Gastrocnemius medialis (tissue), 4 donors: ENCODE data around the gene PPP2R3C. TPM values are rescaled to one million over a fixed set of nuclear protein-coding genes. Genes with fewer than 3 reads are reported as not detected.
A peak's percentile ranks its signal among the peaks of the same experiment; 100 is the strongest.
"Not testable (repeated sequence)": the region's sequence is repeated elsewhere in the genome, so short reads cannot be mapped to it uniquely, and the experiment has no call there.

Source experiments
- ATAC-seq, 2 donors: fragments of 150-250 bp; one replicate each; pipeline ENCODE4 v1.9.1; 2016
- DNase-seq, 2 donors: peaks; one replicate each; pipeline ENCODE4 v3.0.0-alpha.2; 2019
- H3K27ac ChIP-seq, 4 donors: fragments of 200-600 bp; sonication (generic); 1 replicate in 1 of 4; 2 replicates in 3 of 4; pipeline ENCODE4 v1.5.1; 2016 to 2018; ENCODE audit warnings: mild to moderate bottlenecking in 2 of 4, moderate library complexity in 1 of 4
- H3K27me3 ChIP-seq, 3 donors: fragments of 200-600 bp; sonication (generic) in 2 of 3; 1 replicate in 1 of 3; 2 replicates in 2 of 3; pipeline versions ENCODE4 v1.5.1 to v1.6.0; 2016 to 2019; ENCODE audit warnings: mild to moderate bottlenecking in 1 of 3, moderate library complexity in 1 of 3
- H3K36me3 ChIP-seq, 2 donors: fragments of 200-600 bp; sonication (generic) in 1 of 2; one replicate each; pipeline ENCODE4 v1.5.1; 2017 to 2018
- H3K4me1 ChIP-seq, 2 donors: fragments of 200-600 bp; sonication (generic) in 1 of 2; one replicate each; pipeline ENCODE4 v1.5.1; 2016 to 2017; ENCODE audit warnings: mild to moderate bottlenecking in 2 of 2
- H3K4me3 ChIP-seq, 4 donors: fragments of 200-600 bp; sonication (generic) in 3 of 4; 1 replicate in 1 of 4; 2 replicates in 3 of 4; pipeline ENCODE4 v1.5.1; 2016 to 2019; ENCODE audit warnings: mild to moderate bottlenecking in 2 of 4
- H3K9me3 ChIP-seq, 3 donors: fragments of 200-600 bp; sonication (generic) in 2 of 3; 1 replicate in 1 of 3; 2 replicates in 2 of 3; pipeline ENCODE4 v1.5.1; 2016 to 2019
- POLR2A ChIP-seq, 2 donors: fragments of 450-650 bp; IDR thresholded peaks; one replicate each; pipeline ENCODE4 v1.6.1; 2017; ENCODE audit warnings: antibody characterized with exemption in 2 of 2, mild to moderate bottlenecking in 2 of 2, moderate library complexity in 2 of 2
- in situ Hi-C, 4 donors: fragments of 200-750 bp; cut with MboI; loops; one replicate each; pipeline versions ENCODE4 v1.15.0 to v1.8.0; 2017; ENCODE audit warnings: low sequenced_read_pairs in 4 of 4
- intact Hi-C: fragments of 100-400 bp; cut with DNase I; formaldehyde crosslinking; loops from one replicate; pipeline ENCODE4 v1.15.1; 2023; ENCODE audit warnings: low total_unique reads
- total RNA-seq, 4 donors: library from RNA; depleted of rRNA; stranded (reverse); fragments of >200 nt; gene quantifications; one replicate each; pipeline versions ENCODE4 v1.1.0 to v1.2.3, GENCODE V29; 2016
- TF ChIP-seq, protein P1 (sequence below), 5 experiments: fragments of 450-650 bp in 3 of 5; fragments of 200-600 bp in 2 of 5; sonication (generic) in 2 of 5; IDR thresholded peaks in 4 of 5; conservative IDR thresholded peaks in 1 of 5; 1 replicate in 4 of 5; 2 replicates in 1 of 5; pipeline ENCODE4 v1.5.1; 2016 to 2019; ENCODE audit warnings: antibody characterized with exemption in 5 of 5, mild to moderate bottlenecking in 3 of 5, moderate library complexity in 3 of 5

The PPP2R3C gene
- total RNA-seq, 4 donors from 2014 or later = 27.9 to 59.4 (median 33.2) TPM

DNA sequence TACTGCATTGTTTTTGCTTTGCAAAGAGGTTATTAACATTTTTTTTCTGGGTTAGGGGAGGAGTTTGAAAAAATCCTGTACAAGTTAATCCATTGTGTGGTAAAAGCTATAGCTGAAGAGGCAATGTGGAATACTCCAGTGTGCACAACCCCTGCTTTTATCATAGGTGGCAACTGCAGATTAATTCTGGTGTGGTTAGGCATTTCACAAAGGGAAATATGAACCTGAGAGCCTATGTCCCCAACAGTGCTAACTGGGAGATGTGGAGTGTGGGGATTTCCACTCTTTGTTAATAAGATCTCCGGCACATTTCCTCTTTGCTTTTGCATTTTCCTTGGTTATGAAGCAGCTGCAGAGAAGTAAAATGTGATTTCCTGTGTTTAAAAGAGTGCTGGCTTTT, 34.2 kb upstream of the PPP2R3C start:
- H3K9me3 ChIP-seq = no peaks in the 10 kb centered on the region
- ATAC-seq = peak in 1 of 2 donors; percentile 27
- no peaks in the 10 kb centered on the region for H3K36me3 ChIP-seq
- no peaks in the 10 kb centered on the region for H3K27me3 ChIP-seq
- H3K27ac ChIP-seq = no peak overlapping the region
- in situ Hi-C loops = no loop called here
- no peak for TF ChIP-seq POLR2A (IDR thresholded peaks at IDR 0.05)
- TF ChIP-seq, protein P1, sequence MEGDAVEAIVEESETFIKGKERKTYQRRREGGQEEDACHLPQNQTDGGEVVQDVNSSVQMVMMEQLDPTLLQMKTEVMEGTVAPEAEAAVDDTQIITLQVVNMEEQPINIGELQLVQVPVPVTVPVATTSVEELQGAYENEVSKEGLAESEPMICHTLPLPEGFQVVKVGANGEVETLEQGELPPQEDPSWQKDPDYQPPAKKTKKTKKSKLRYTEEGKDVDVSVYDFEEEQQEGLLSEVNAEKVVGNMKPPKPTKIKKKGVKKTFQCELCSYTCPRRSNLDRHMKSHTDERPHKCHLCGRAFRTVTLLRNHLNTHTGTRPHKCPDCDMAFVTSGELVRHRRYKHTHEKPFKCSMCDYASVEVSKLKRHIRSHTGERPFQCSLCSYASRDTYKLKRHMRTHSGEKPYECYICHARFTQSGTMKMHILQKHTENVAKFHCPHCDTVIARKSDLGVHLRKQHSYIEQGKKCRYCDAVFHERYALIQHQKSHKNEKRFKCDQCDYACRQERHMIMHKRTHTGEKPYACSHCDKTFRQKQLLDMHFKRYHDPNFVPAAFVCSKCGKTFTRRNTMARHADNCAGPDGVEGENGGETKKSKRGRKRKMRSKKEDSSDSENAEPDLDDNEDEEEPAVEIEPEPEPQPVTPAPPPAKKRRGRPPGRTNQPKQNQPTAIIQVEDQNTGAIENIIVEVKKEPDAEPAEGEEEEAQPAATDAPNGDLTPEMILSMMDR (IDR thresholded peaks at IDR 0.05 in 4 of 5, conservative IDR thresholded peaks at IDR 0.05 in 1 of 5) = no peak
- peaks cover 0 to 4% of the 10 kb centered on the region in 2 donors for H3K4me1 ChIP-seq
- H3K4me3 ChIP-seq = no peak overlapping the region
- no peak for DNase-seq
- intact Hi-C loops = no loop called here

DNA sequence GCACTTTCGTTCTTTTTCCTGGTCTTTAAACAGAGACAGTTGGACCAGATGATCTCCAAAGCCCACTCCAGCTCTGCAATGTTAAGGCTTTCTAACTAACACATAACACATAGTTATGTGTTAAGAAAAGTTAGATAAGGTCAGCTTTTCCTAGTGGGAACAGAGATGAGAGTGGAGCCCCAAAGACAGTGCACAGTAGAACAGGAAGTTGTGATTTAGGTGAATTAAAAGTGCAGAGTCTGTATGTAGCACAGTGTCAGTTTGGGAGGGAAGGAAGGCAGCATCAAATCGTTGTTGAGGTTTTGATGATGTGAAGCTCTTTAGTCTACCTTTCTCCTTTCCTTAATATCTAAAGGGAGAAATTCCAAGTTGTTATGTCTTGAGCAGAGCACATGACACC, 32.2 kb upstream of the PPP2R3C start:
- H3K4me1 ChIP-seq = peaks cover 0 to 4% of the 10 kb centered on the region in 2 donors
- DNase-seq = no peak
- no peak overlapping the region for H3K27ac ChIP-seq
- H3K36me3 ChIP-seq = no peaks in the 10 kb centered on the region
- in situ Hi-C loops = no loop called here
- intact Hi-C loops = no loop called here
- TF ChIP-seq, protein P1 (IDR thresholded peaks at IDR 0.05 in 4 of 5, conservative IDR thresholded peaks at IDR 0.05 in 1 of 5) = no peak
- no peak for TF ChIP-seq POLR2A (IDR thresholded peaks at IDR 0.05)
- no peaks in the 10 kb centered on the region for H3K27me3 ChIP-seq
- H3K9me3 ChIP-seq = no peaks in the 10 kb centered on the region
- H3K4me3 ChIP-seq = no peak overlapping the region
- no peak for ATAC-seq

DNA sequence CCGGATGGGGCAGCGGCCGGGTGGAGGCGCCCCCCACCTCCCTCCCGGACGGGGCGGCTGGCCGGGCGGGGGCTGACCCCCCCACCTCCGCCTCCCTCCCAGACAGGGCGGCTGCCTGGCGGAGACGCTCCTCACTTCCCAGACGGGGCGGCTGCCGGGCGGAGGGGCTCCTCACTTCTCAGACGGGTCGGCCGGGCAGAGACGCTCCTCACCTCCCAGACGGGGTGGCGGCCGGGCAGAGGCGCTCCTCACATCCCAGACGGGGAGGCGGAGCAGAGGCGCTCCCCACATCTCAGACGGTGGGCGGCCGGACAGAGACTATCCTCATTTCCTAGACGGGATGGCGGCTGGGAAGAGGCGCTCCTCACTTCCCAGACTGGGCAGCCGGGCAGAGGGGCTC, 30.7 kb upstream of the PPP2R3C start:
- H3K4me1 ChIP-seq, H3K9me3 ChIP-seq, in situ Hi-C loops, intact Hi-C loops, H3K36me3 ChIP-seq, H3K4me3 ChIP-seq, DNase-seq, ATAC-seq, H3K27ac ChIP-seq, H3K27me3 ChIP-seq: not testable (repeated sequence)

DNA sequence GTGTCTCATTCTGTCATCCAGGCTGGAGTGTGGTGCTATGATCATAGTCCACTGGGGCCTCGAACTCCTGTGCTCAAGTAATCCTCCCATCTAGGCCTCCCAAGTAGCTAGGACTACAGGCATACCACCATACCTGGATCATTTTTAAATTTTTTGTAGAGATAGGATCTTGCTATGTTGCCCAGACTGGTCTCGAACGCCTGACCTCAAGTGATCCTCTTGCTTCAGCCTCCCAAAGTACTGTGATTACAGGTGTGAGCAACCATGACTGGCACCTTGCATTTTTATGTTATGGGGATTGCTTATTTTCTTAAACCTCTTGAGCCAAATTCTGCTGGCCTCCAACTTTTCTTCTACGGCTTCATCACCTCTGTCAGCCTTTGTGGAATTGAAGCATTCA, 27.4 kb upstream of the PPP2R3C start:
- in situ Hi-C loops = no loop called here

DNA sequence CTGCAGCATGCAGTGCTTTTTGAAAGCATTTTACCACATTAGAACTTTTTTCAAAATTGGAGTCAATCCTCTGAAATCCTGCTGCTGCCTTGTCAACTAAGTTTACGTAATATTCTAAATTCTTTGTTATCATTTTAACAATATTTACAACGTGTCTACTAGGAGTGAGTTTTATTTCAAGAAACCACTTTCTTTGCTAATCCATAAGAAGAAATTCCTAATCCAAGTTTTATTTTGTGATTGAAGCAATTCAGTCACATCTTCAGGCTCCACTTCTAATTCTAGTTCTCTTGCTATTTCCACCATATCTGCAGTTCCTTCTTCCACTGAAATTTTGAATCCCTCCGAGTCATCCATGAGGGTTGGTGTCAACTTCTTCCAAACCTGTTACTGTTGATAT, 25.9 kb upstream of the PPP2R3C start:
- no peak for TF ChIP-seq POLR2A (IDR thresholded peaks at IDR 0.05)
- TF ChIP-seq, protein P1 (IDR thresholded peaks at IDR 0.05 in 4 of 5, conservative IDR thresholded peaks at IDR 0.05 in 1 of 5) = no peak
- Histone ChIP-seq H3K27ac (no peak overlapping the region), H3K27me3 (no peaks in the 10 kb centered on the region), H3K4me3 (no peak overlapping the region), H3K9me3 (no peaks in the 10 kb centered on the region), H3K36me3 (no peaks in the 10 kb centered on the region), H3K4me1 (no peaks in the 10 kb centered on the region)
- intact Hi-C loops (loop anchor here (10.0 kb wide), 1 partner anchor 77 kb away; no protein-coding TSS in a partner anchor), in situ Hi-C loops (no loop called here)
- ATAC-seq = no peak
- DNase-seq = no peak

More for the DNA sequence above, 27.4 kb upstream of the PPP2R3C start:
- H3K27ac ChIP-seq = no peak overlapping the region
- no peak overlapping the region for H3K4me3 ChIP-seq
- TF ChIP-seq, protein P1 (IDR thresholded peaks at IDR 0.05 in 4 of 5, conservative IDR thresholded peaks at IDR 0.05 in 1 of 5) = no peak
- TF ChIP-seq POLR2A (IDR thresholded peaks at IDR 0.05) = no peak
- no peaks in the 10 kb centered on the region for H3K4me1 ChIP-seq
- no peaks in the 10 kb centered on the region for H3K9me3 ChIP-seq
- no peaks in the 10 kb centered on the region for H3K27me3 ChIP-seq
- no peaks in the 10 kb centered on the region for H3K36me3 ChIP-seq
- DNase-seq = no peak
- ATAC-seq = no peak
- intact Hi-C loops = loop anchor here (10.0 kb wide), 1 partner anchor 76 kb away; no protein-coding TSS in a partner anchor
